H9 (cell line): Measurements from ENCODE around the gene BUD13. TPM values are rescaled to one million over a fixed set of nuclear protein-coding genes. Genes with fewer than 3 reads are reported as not detected.

Experiments
- DNase-seq: peaks from one replicate; pipeline ENCODE4 v3.0.0-alpha.2; 2017
- H2AFZ ChIP-seq: one replicate; pipeline ENCODE4 v1.6.1; 2013; ENCODE audit warnings: mild to moderate bottlenecking, low read length, control low read depth, moderate library complexity
- H2AK5ac ChIP-seq: 2 replicates; pipeline ENCODE4 v1.6.1; 2013; ENCODE audit warnings: low read length, control low read depth, mixed read lengths; ENCODE audit not compliant: insufficient read length
- H2BK120ac ChIP-seq: one replicate; pipeline ENCODE4 v1.6.1; 2013; ENCODE audit warnings: low read depth, mild to moderate bottlenecking, low read length, control low read depth, inconsistent platforms; ENCODE audit not compliant: poor library complexity, severe bottlenecking
- H2BK12ac ChIP-seq: 2 replicates; pipeline ENCODE4 v1.6.1; 2013; ENCODE audit warnings: low read length, control low read depth, mixed read lengths, low read depth; ENCODE audit not compliant: insufficient read length
- H2BK15ac ChIP-seq: 2 replicates; pipeline ENCODE4 v1.6.1; 2013; ENCODE audit warnings: low read depth, low read length, control low read depth
- H2BK20ac ChIP-seq: one replicate; pipeline ENCODE4 v1.6.1; 2013; ENCODE audit warnings: low read depth, mild to moderate bottlenecking, low read length, control low read depth, inconsistent platforms; ENCODE audit not compliant: poor library complexity, severe bottlenecking
- H2BK5ac ChIP-seq: 2 replicates; pipeline ENCODE4 v1.6.1; 2013; ENCODE audit warnings: low read length, control low read depth, mixed read lengths; ENCODE audit not compliant: insufficient read length
- H3K14ac ChIP-seq: 2 replicates; pipeline ENCODE4 v1.6.1; 2013; ENCODE audit warnings: low read length, control low read depth; ENCODE audit not compliant: insufficient read depth
- H3K18ac ChIP-seq: 2 replicates; pipeline ENCODE4 v1.6.1; 2013; ENCODE audit warnings: low read depth, mild to moderate bottlenecking, mixed read lengths, low read length, control low read depth; ENCODE audit not compliant: insufficient read length
- H3K23ac ChIP-seq: 2 replicates; pipeline ENCODE4 v1.6.1; 2013; ENCODE audit warnings: low read length, control low read depth, mixed read lengths, low read depth; ENCODE audit not compliant: insufficient read length
- H3K23me2 ChIP-seq: 2 replicates; pipeline ENCODE4 v1.6.1; 2013; ENCODE audit warnings: low read depth, mild to moderate bottlenecking, mixed read lengths, low read length, control low read depth; ENCODE audit not compliant: insufficient read length, poor library complexity, severe bottlenecking
- H3K27ac ChIP-seq: 2 replicates; pipeline ENCODE4 v1.5.1; 2013; ENCODE audit warnings: low read length, control low read depth, mixed read lengths, low read depth; ENCODE audit not compliant: insufficient read length
- H3K27me3 ChIP-seq: 2 replicates; pipeline ENCODE4 v1.6.1; 2013; ENCODE audit warnings: low read length, control low read depth, inconsistent platforms; ENCODE audit not compliant: insufficient read depth
- H3K4ac ChIP-seq: 2 replicates; pipeline ENCODE4 v1.6.1; 2013; ENCODE audit warnings: low read depth, mild to moderate bottlenecking, control low read depth, inconsistent platforms, low read length, moderate library complexity
- H3K4me1 ChIP-seq: 2 replicates; pipeline ENCODE4 v1.6.1; 2013; ENCODE audit warnings: low read length, control low read depth, inconsistent platforms; ENCODE audit not compliant: insufficient read depth
- H3K4me2 ChIP-seq: 2 replicates; pipeline ENCODE4 v1.6.1; 2013; ENCODE audit warnings: low read length, control low read depth, mixed read lengths; ENCODE audit not compliant: insufficient read length, insufficient read depth
- H3K56ac ChIP-seq: 2 replicates; pipeline ENCODE4 v1.6.1; 2013; ENCODE audit warnings: low read depth, mild to moderate bottlenecking, mixed read lengths, low read length, control low read depth; ENCODE audit not compliant: insufficient read length
- H3K79me1 ChIP-seq: 2 replicates; pipeline ENCODE4 v1.6.1; 2013; ENCODE audit warnings: low read depth, mild to moderate bottlenecking, moderate library complexity, low read length, control low read depth, inconsistent platforms; ENCODE audit not compliant: insufficient read depth, poor library complexity, severe bottlenecking
- H3K79me2 ChIP-seq: 2 replicates; pipeline ENCODE4 v1.6.1; 2013; ENCODE audit warnings: low read length, control low read depth, inconsistent platforms; ENCODE audit not compliant: insufficient read depth
- H3K9ac ChIP-seq: 2 replicates; pipeline ENCODE4 v1.6.1; 2013; ENCODE audit warnings: low read length, control low read depth, mixed read lengths; ENCODE audit not compliant: insufficient read length; ENCODE audit errors: extremely low read depth
- H3K9me3 ChIP-seq: one replicate; pipeline ENCODE4 v1.6.1; 2013; ENCODE audit warnings: low read depth, low read length, inconsistent platforms; ENCODE audit not compliant: control insufficient read depth
- H3T11ph ChIP-seq: one replicate; pipeline ENCODE4 v1.6.1; 2013; ENCODE audit warnings: mild to moderate bottlenecking, low read length, control low read depth, inconsistent platforms
- H4K20me1 ChIP-seq: one replicate; pipeline ENCODE4 v1.6.1; 2013; ENCODE audit not compliant: control insufficient read depth, insufficient read length, insufficient read depth
- H4K5ac ChIP-seq: 2 replicates; pipeline ENCODE4 v1.6.1; 2013; ENCODE audit warnings: low read depth, mild to moderate bottlenecking, mixed read lengths, low read length, control low read depth; ENCODE audit not compliant: insufficient read length
- H4K8ac ChIP-seq: replicated peaks from 2 replicates; pipeline ENCODE4 v1.6.1; 2013; ENCODE audit warnings: low read length, control low read depth, mixed read lengths, low read depth; ENCODE audit not compliant: insufficient read length
- H4K91ac ChIP-seq: 2 replicates; pipeline ENCODE4 v1.6.1; 2013; ENCODE audit warnings: low read depth, mild to moderate bottlenecking, moderate library complexity, mixed read lengths, low read length, control low read depth; ENCODE audit not compliant: insufficient read length
- H3K27ac Mint-ChIP-seq, 3 experiments: 2 replicates in 2 of 3; 3 replicates in 1 of 3; pipeline ENCODE4 v1.8.0; 2020 to 2021; ENCODE audit warnings: mixed read lengths in 3 of 3, mild to moderate bottlenecking in 1 of 3, moderate library complexity in 1 of 3
- H3K27me3 Mint-ChIP-seq: 2 replicates; pipeline ENCODE4 v1.8.0; 2021; ENCODE audit warnings: low read depth, mild to moderate bottlenecking, moderate library complexity, mixed read lengths
- H3K36me3 Mint-ChIP-seq, 3 experiments: 2 replicates in 2 of 3; 3 replicates in 1 of 3; pipeline ENCODE4 v1.8.0; 2020 to 2021; ENCODE audit warnings: low read depth in 3 of 3, mixed read lengths in 3 of 3; ENCODE audit not compliant: insufficient read depth in 1 of 3
- H3K4me1 Mint-ChIP-seq, 2 experiments: 2 replicates each; pipeline ENCODE4 v1.8.0; 2020; ENCODE audit warnings: mixed read lengths in 2 of 2
- H3K4me3 Mint-ChIP-seq, 2 experiments: 2 replicates in 1 of 2; 3 replicates in 1 of 2; pipeline ENCODE4 v1.8.0; 2020 to 2021; ENCODE audit warnings: mild to moderate bottlenecking in 2 of 2, mixed read lengths in 2 of 2, moderate library complexity in 1 of 2
- H3K9me3 Mint-ChIP-seq, 2 experiments: 2 replicates in 1 of 2; 3 replicates in 1 of 2; pipeline ENCODE4 v1.8.0; 2020; ENCODE audit warnings: mild to moderate bottlenecking in 2 of 2, mixed read lengths in 2 of 2, moderate library complexity in 1 of 2
- WGBS: extraction: QIAGEN DNeasy Blood & Tissue Kit; methylation state at CpG from one replicate; pipeline ENCODE4 v1.1.7; 2013; ENCODE audit warnings: missing lambda C conversion rate, low lambda C conversion rate, mixed read lengths; ENCODE audit not compliant: insufficient read length; ENCODE audit errors: extremely low coverage; 5-methylcytosine and 5-hydroxymethylcytosine counted together
- total RNA-seq: library from RNA; stranded (reverse); gene quantifications from 2 replicates; pipeline ENCODE4 v1.2.1, GENCODE V29; 2021
- TF ChIP-seq, protein P1 (sequence below): fragments of 200-600 bp; sonication (generic); conservative IDR thresholded peaks from 3 replicates; pipeline ENCODE4 v1.8.0; 2021; ENCODE audit warnings: antibody characterized with exemption, mild to moderate bottlenecking

Gene BUD13
- total RNA-seq, 1 experiment from 2014 or later = 30.0 TPM

DNA sequence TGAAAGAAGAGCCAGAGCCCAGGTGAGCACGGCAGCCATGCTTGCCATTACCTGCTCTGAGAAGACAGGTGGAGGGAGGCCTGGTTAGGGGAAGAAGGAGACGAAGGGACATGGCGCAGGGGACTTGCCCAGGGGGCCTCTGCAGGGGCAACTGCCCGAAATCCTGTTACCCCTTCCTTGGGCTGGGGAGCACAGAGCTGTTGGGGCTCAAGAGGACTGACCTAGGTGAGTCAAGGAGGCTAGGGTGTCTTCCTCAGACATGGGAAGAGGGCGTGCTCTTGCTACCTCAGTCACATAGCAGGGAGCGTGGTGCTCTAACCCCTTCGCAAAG, 19.0 kb upstream of the BUD13 start, which contains the start of gene APOA5:
TSS of gene APOA5 (minus strand) at position 67 of the 331 bp plus-strand sequence. CDS start at position 48, 19 bp downstream.
- H3K9me3 ChIP-seq = no peaks in the 10 kb centered on the region
- peaks cover 2% of the 10 kb centered on the region; the same call in 1 of the 2 replicates for H3K79me2 ChIP-seq
- no peak within 1 kb of the TSS for H4K8ac ChIP-seq
- H3K4ac ChIP-seq = no peak within 1 kb of the TSS
- peaks cover 4% of the 10 kb centered on the region for H3K79me1 ChIP-seq
- H3K23ac ChIP-seq = no peak within 1 kb of the TSS
- H2AK5ac ChIP-seq = no peak within 1 kb of the TSS
- H2AFZ ChIP-seq = no peak within 1 kb of the TSS
- H3K27ac ChIP-seq = no peak within 1 kb of the TSS
- TF ChIP-seq, protein P1, sequence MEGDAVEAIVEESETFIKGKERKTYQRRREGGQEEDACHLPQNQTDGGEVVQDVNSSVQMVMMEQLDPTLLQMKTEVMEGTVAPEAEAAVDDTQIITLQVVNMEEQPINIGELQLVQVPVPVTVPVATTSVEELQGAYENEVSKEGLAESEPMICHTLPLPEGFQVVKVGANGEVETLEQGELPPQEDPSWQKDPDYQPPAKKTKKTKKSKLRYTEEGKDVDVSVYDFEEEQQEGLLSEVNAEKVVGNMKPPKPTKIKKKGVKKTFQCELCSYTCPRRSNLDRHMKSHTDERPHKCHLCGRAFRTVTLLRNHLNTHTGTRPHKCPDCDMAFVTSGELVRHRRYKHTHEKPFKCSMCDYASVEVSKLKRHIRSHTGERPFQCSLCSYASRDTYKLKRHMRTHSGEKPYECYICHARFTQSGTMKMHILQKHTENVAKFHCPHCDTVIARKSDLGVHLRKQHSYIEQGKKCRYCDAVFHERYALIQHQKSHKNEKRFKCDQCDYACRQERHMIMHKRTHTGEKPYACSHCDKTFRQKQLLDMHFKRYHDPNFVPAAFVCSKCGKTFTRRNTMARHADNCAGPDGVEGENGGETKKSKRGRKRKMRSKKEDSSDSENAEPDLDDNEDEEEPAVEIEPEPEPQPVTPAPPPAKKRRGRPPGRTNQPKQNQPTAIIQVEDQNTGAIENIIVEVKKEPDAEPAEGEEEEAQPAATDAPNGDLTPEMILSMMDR = no peak
- H2BK12ac ChIP-seq = no peak within 1 kb of the TSS
- H3K23me2 ChIP-seq = peaks cover 13% of the 10 kb centered on the region
- H3K4me2 ChIP-seq = no peak within 1 kb of the TSS
- no peak within 1 kb of the TSS; the same call in 1 of the 2 replicates for H2BK15ac ChIP-seq
- no peaks in the 10 kb centered on the region; the same call in 1 of the 2 replicates for H3K4me1 ChIP-seq
- H3K9me3 Mint-ChIP-seq = no peaks in the 10 kb centered on the region
- H3T11ph ChIP-seq = no peak within 1 kb of the TSS
- H3K36me3 Mint-ChIP-seq = peaks cover 5 to 6% (median 5%) of the 10 kb centered on the region in 3 experiments; a peak in 5 of 7 replicates
- peak within 1 kb of the TSS; percentile 63 for H3K18ac ChIP-seq
- peaks cover 22% of the 10 kb centered on the region for H3K27me3 Mint-ChIP-seq
- H4K91ac ChIP-seq = no peak within 1 kb of the TSS
- DNase-seq = no peak
- H3K14ac ChIP-seq = peak within 1 kb of the TSS; percentile 39; the same call in 1 of the 2 replicates
- no peak within 1 kb of the TSS for H2BK5ac ChIP-seq
- no peak within 1 kb of the TSS for H2BK120ac ChIP-seq
- no peak within 1 kb of the TSS for H3K9ac ChIP-seq
- no peaks in the 10 kb centered on the region; the same call in 1 of the 2 replicates for H3K27me3 ChIP-seq
- no peaks in the 10 kb centered on the region for H4K20me1 ChIP-seq
- H3K4me3 Mint-ChIP-seq = no peak within 1 kb of the TSS; a peak in 1 of 5 replicates
- H3K4me1 Mint-ChIP-seq = peaks cover 19 to 30% of the 10 kb centered on the region in 2 experiments
- no peak within 1 kb of the TSS for H4K5ac ChIP-seq
- no peak within 1 kb of the TSS for H3K56ac ChIP-seq
- no peak within 1 kb of the TSS for H2BK20ac ChIP-seq
- no peak within 1 kb of the TSS for H3K27ac Mint-ChIP-seq
- no CpG with 5 or more reads among the region's 7 CpGs for WGBS
